Uterus (tissue), 4 donors: ENCODE data around the gene LRIT1. TPM values are rescaled to one million over a fixed set of nuclear protein-coding genes. Genes with fewer than 3 reads are reported as not detected.

Experiments
- DNase-seq, 2 donors: peaks; one replicate each; pipeline ENCODE4 v3.0.0-alpha.2; 2019 to 2020
- H3K27ac ChIP-seq, 2 donors: fragments of 200-600 bp; sonication (generic); 1 replicate in 1 of 2; 2 replicates in 1 of 2; pipeline ENCODE4 v1.5.1; 2016 to 2018
- H3K27me3 ChIP-seq, 2 donors: fragments of 200-600 bp; sonication (generic); one replicate each; pipeline ENCODE4 v1.5.1; 2018 to 2019; ENCODE audit warnings: control low read depth in 1 of 2
- H3K36me3 ChIP-seq, 2 donors: fragments of 200-600 bp; sonication (generic); one replicate each; pipeline ENCODE4 v1.5.1; 2019; ENCODE audit warnings: control low read depth in 1 of 2
- H3K4me1 ChIP-seq, 2 donors: fragments of 200-600 bp; sonication (generic); one replicate each; pipeline ENCODE4 v1.5.1; 2018 to 2019; ENCODE audit warnings: control low read depth in 1 of 2
- H3K4me3 ChIP-seq, 2 donors: fragments of 200-600 bp; sonication (generic); 1 replicate in 1 of 2; 2 replicates in 1 of 2; pipeline ENCODE4 v1.5.1; 2018 to 2019; ENCODE audit warnings: mild to moderate bottlenecking in 1 of 2
- H3K9me3 ChIP-seq, 2 donors: fragments of 200-600 bp; sonication (generic); one replicate each; pipeline ENCODE4 v1.5.1; 2019; ENCODE audit warnings: control low read depth in 1 of 2
- POLR2A ChIP-seq, 2 donors: fragments of 450-650 bp; IDR thresholded peaks; one replicate each; pipeline ENCODE4 v1.6.1; 2016; ENCODE audit warnings: antibody characterized with exemption in 2 of 2, mild to moderate bottlenecking in 1 of 2, moderate library complexity in 1 of 2
- intact Hi-C: fragments of 100-400 bp; cut with DNase I; formaldehyde crosslinking; loops from one replicate; pipeline ENCODE4 v1.15.1; 2023; ENCODE audit warnings: low total_unique reads
- total RNA-seq, 4 donors: library from RNA; depleted of rRNA in 3 of 4; stranded (reverse); fragments of >200 nt in 3 of 4; gene quantifications; one replicate each; pipeline versions ENCODE4 v1.1.0 to v1.2.4, GENCODE V29; 2014 to 2023
- TF ChIP-seq, protein P1 (sequence below), 4 experiments: fragments of 200-600 bp in 2 of 4; fragments of 450-650 bp in 2 of 4; sonication (generic) in 2 of 4; IDR thresholded peaks; one replicate each; pipeline ENCODE4 v1.5.1; 2016 to 2019; ENCODE audit warnings: antibody characterized with exemption in 4 of 4, mild to moderate bottlenecking in 2 of 4, moderate library complexity in 1 of 4
- donor health status: DM: yes; HTN: yes; CAD: no.

The LRIT1 gene
- total RNA-seq, 4 donors from 2014 or later: not detected

DNA sequence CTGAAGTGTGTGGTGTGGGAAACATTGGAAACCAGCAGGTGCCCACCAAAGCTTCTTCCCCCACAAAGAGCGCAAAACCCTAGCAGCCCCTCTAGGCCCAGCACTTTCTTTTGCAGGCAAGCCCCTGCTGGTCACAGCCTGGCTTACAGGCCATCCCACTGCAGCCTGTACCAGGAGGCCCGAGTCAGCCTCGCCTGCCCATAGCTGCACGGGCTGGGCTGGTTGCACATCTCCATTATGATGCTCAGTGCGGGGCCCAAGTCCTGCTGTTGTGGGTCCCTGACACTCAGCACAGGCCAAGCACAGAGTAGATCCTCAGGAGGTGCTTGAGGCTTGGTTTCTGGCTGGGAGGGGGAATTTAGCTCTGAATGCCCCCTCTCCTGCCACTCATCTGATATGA is 39.0 kb downstream of the LRIT1 start:
- Histone ChIP-seq H3K27me3 (no peaks in the 10 kb centered on the region), H3K36me3 (no peaks in the 10 kb centered on the region), H3K4me1 (no peaks in the 10 kb centered on the region), H3K9me3 (no peaks in the 10 kb centered on the region), H3K27ac (no peak overlapping the region), H3K4me3 (no peak overlapping the region)
- DNase-seq: no peak
- TF ChIP-seq, protein P1, sequence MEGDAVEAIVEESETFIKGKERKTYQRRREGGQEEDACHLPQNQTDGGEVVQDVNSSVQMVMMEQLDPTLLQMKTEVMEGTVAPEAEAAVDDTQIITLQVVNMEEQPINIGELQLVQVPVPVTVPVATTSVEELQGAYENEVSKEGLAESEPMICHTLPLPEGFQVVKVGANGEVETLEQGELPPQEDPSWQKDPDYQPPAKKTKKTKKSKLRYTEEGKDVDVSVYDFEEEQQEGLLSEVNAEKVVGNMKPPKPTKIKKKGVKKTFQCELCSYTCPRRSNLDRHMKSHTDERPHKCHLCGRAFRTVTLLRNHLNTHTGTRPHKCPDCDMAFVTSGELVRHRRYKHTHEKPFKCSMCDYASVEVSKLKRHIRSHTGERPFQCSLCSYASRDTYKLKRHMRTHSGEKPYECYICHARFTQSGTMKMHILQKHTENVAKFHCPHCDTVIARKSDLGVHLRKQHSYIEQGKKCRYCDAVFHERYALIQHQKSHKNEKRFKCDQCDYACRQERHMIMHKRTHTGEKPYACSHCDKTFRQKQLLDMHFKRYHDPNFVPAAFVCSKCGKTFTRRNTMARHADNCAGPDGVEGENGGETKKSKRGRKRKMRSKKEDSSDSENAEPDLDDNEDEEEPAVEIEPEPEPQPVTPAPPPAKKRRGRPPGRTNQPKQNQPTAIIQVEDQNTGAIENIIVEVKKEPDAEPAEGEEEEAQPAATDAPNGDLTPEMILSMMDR (IDR thresholded peaks at IDR 0.05): no peak
- no peak for TF ChIP-seq POLR2A (IDR thresholded peaks at IDR 0.05)
- intact Hi-C loops: no loop called here

DNA sequence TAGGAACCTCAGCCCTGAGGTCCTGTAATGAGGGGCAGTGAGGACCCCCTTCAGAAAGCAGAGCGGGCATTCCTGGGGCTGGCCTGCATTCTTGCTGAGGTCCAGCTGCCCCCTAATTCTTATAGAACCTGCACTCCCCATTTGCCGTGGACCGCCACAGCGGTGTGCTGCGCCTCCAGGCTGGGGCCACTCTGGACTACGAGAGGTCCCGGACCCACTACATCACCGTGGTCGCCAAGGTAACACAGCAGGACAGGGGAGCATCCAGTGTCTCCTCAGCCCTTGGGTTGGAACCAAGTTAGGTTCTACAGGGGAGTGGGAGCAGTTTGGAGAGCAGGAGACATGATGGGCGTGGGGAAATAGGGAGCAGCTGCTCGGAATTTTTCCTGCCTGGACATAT is 39.7 kb downstream of the LRIT1 start:
- TF ChIP-seq, protein P1 (IDR thresholded peaks at IDR 0.05): no peak
- no peak for TF ChIP-seq POLR2A (IDR thresholded peaks at IDR 0.05)
- Histone ChIP-seq H3K9me3 (no peaks in the 10 kb centered on the region), H3K4me1 (no peaks in the 10 kb centered on the region), H3K27ac (no peak overlapping the region), H3K36me3 (no peaks in the 10 kb centered on the region), H3K4me3 (no peak overlapping the region), H3K27me3 (no peaks in the 10 kb centered on the region)
- intact Hi-C loops: no loop called here
- no peak for DNase-seq

DNA sequence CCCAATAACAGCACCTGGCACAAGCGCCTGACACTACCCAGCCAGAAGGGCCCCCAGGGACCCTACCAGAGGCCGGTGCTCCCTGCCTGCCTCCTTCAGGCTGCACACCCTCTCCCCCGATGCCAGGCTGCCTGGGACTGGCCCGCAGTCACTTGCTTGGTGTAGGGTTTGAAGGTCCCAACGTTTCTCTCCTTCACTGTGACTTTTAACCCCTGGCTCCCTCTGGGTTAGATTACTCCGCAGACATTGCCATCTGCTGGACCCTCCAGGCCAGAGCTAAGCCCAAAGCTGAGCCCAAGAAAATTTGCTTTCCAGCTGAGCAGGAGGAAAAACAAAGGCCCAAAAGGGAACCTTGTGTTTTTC is 40.1 kb downstream of the LRIT1 start:
- no peaks in the 10 kb centered on the region for H3K4me1 ChIP-seq
- H3K4me3 ChIP-seq: no peak overlapping the region
- intact Hi-C loops: no loop called here
- no peaks in the 10 kb centered on the region for H3K27me3 ChIP-seq
- no peak for DNase-seq
- no peaks in the 10 kb centered on the region for H3K9me3 ChIP-seq
- H3K27ac ChIP-seq: no peak overlapping the region
- H3K36me3 ChIP-seq: no peaks in the 10 kb centered on the region
- no peak for TF ChIP-seq POLR2A (IDR thresholded peaks at IDR 0.05)
- TF ChIP-seq, protein P1 (IDR thresholded peaks at IDR 0.05): no peak

DNA sequence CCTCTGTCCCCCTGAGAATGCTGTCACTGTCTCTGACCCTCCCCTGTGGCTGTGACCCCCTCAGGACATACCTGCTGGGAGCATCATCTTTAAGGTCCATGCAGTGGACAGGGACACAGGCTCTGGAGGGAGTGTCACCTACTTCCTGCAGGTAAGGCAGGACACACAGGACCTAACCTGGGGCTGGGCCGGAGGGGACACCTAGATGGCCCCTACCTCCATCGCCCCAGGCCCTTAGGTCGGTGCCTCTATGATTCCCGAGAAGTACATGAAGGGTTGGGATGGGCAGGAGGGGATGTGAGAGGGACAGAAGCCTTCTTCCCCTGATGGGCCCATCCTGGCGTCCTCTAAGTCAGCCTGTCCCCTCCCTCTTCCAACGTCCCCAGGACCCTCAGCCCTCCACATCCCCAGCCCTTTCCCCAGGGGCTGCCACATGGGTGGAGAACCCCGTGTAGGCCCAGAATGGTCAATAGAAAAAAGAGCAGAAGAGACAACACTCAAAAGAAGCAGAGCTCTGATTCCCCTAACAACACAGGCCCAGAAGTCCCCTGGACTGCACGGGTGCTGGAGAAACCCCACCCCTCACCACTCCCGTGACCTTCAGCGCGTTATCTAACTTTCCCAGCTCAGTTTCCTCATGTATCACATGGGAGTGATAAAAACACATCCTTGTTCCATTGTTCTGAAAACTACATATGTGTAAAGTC is 40.7 kb downstream of the LRIT1 start:
- Histone ChIP-seq H3K36me3 (no peaks in the 10 kb centered on the region), H3K4me3 (no peak overlapping the region), H3K9me3 (no peaks in the 10 kb centered on the region), H3K4me1 (no peaks in the 10 kb centered on the region), H3K27me3 (no peaks in the 10 kb centered on the region), H3K27ac (no peak overlapping the region)
- no peak for TF ChIP-seq POLR2A (IDR thresholded peaks at IDR 0.05)
- TF ChIP-seq, protein P1 (IDR thresholded peaks at IDR 0.05): no peak
- intact Hi-C loops: no loop called here
- no peak for DNase-seq

DNA sequence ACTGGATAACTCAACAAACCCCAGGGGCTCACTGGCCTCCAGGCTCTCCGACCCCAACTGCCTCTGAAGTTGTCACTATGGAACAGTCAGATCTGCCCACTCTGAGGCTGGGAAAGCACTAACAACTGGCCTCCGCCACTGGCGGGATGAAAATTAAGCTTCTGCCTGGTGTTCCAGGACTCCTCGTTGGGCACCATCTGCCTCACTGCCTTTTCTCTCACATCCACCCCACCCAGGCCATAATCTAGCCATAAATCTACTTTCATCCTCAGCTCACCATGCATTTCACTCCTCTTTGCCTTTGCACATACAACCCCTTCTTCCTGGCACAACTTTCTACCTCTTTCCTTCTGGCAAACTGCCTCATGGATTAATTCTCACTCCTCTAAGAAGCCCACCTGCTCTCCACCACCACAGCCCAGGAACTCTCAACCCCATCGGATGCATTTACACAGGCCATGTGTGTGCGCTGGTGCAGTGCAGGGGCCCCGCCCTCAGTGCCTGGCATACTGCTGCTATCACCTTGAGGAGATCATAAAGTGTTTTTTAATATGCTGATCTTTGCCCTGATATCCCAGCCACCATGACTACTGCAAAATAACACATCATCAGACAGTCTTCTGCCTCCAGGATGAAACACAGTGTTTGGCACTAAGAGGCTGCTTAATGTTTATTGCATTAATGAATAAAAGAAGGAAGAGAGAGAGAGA is 43.0 kb downstream of the LRIT1 start:
- no peaks in the 10 kb centered on the region for H3K4me1 ChIP-seq
- TF ChIP-seq, protein P1 (IDR thresholded peaks at IDR 0.05): no peak
- TF ChIP-seq POLR2A (IDR thresholded peaks at IDR 0.05): no peak
- H3K27me3 ChIP-seq: peaks cover 0 to 6% of the 10 kb centered on the region in 2 donors
- H3K36me3 ChIP-seq: no peaks in the 10 kb centered on the region
- intact Hi-C loops: no loop called here
- DNase-seq: no peak
- no peaks in the 10 kb centered on the region for H3K9me3 ChIP-seq
- H3K27ac ChIP-seq: no peak overlapping the region
- no peak overlapping the region for H3K4me3 ChIP-seq
